DOHH2 (cell line): ENCODE measurements around the gene ARPC2.

Experiments used
- H3F3A ChIP-seq: fragments of 200-600 bp; sonication (generic), shearing (Covaris generic); 2 replicates; pipeline ENCODE4 v1.6.0; 2016; ENCODE audit warnings: antibody characterized with exemption, mild to moderate bottlenecking; ENCODE audit not compliant: control insufficient read depth, insufficient read depth
- H3K27ac ChIP-seq: fragments of 200-600 bp; sonication (generic); 2 replicates; pipeline ENCODE4 v1.5.1; 2014; ENCODE audit warnings: low read depth, mild to moderate bottlenecking, low read length, moderate library complexity
- H3K27me3 ChIP-seq: fragments of 200-600 bp; sonication (generic); 2 replicates; pipeline ENCODE4 v1.6.1; 2014; ENCODE audit warnings: mild to moderate bottlenecking, low read length, mixed read lengths; ENCODE audit not compliant: control insufficient read depth
- H3K36me3 ChIP-seq: fragments of 200-600 bp; sonication (generic); 2 replicates; pipeline ENCODE4 v1.6.1; 2014; ENCODE audit warnings: mild to moderate bottlenecking, low read length, moderate library complexity, mixed read lengths; ENCODE audit not compliant: control insufficient read depth
- H3K4me1 ChIP-seq: fragments of 200-600 bp; sonication (generic); 2 replicates; pipeline ENCODE4 v1.6.1; 2014; ENCODE audit warnings: mild to moderate bottlenecking, low read length, mixed read lengths; ENCODE audit not compliant: control insufficient read depth
- H3K4me2 ChIP-seq: fragments of 200-600 bp; sonication (generic); 2 replicates; pipeline ENCODE4 v1.6.0; 2014; ENCODE audit warnings: mild to moderate bottlenecking, low read length, moderate library complexity
- H3K4me3 ChIP-seq: fragments of 200-600 bp; sonication (generic); 2 replicates; pipeline ENCODE4 v1.5.1; 2014; ENCODE audit warnings: mild to moderate bottlenecking, low read length, mixed read lengths
- H3K79me2 ChIP-seq: fragments of 200-600 bp; sonication (generic); 2 replicates; pipeline ENCODE4 v1.6.1; 2014; ENCODE audit warnings: mild to moderate bottlenecking, low read length, mixed read lengths; ENCODE audit not compliant: control insufficient read depth
- H3K9me2 ChIP-seq: fragments of 200-600 bp; sonication (generic); replicated peaks from 2 replicates; pipeline ENCODE4 v1.6.1; 2014; ENCODE audit warnings: mild to moderate bottlenecking, low read length, mixed read lengths; ENCODE audit not compliant: control insufficient read depth
- H3K9me3 ChIP-seq: fragments of 200-600 bp; sonication (generic); 2 replicates; pipeline ENCODE4 v1.6.1; 2014; ENCODE audit warnings: antibody characterized with exemption, low read length, mixed read lengths; ENCODE audit not compliant: control insufficient read depth, insufficient read depth
- H4K20me1 ChIP-seq: fragments of 200-600 bp; sonication (generic); 2 replicates; pipeline ENCODE4 v1.6.0; 2014; ENCODE audit warnings: low read depth, mild to moderate bottlenecking, antibody characterized with exemption, low read length, moderate library complexity; ENCODE audit not compliant: control insufficient read depth, insufficient read depth
- EZH2phosphoT487 ChIP-seq: fragments of 200-600 bp; sonication (generic); IDR thresholded peaks from 2 replicates; pipeline ENCODE4 v1.6.1; 2017; ENCODE audit warnings: borderline replicate concordance, mild to moderate bottlenecking, antibody characterized with exemption, low read length, moderate library complexity, mixed read lengths
- TF ChIP-seq, protein P1 (sequence below): fragments of 200-600 bp; sonication (generic); IDR thresholded peaks from one replicate; pipeline ENCODE4 v1.5.1; 2014; ENCODE audit warnings: antibody characterized with exemption, mild to moderate bottlenecking, low read depth, low read length; ENCODE audit not compliant: poor library complexity, severe bottlenecking

Gene ARPC2

GRCh38 chr2:218186876-218187275 is 30.1 kb upstream of the ARPC2 start:
- Histone ChIP-seq H3F3A (no peaks in the 10 kb centered on the region), H3K4me1 (peaks cover 11% of the 10 kb centered on the region), H3K4me2 (peak overlapping the region; percentile 43; the same call in 1 of the 2 replicates), H3K36me3 (no peaks in the 10 kb centered on the region), H3K27me3 (peaks cover 10% of the 10 kb centered on the region), H3K9me2 (no peaks in the 10 kb centered on the region), H3K4me3 (no peak overlapping the region), H3K27ac (no peak overlapping the region), H3K79me2 (no peaks in the 10 kb centered on the region), H4K20me1 (no peaks in the 10 kb centered on the region), H3K9me3 (no peaks in the 10 kb centered on the region)
- no peak for TF ChIP-seq EZH2phosphoT487
- TF ChIP-seq, protein P1, sequence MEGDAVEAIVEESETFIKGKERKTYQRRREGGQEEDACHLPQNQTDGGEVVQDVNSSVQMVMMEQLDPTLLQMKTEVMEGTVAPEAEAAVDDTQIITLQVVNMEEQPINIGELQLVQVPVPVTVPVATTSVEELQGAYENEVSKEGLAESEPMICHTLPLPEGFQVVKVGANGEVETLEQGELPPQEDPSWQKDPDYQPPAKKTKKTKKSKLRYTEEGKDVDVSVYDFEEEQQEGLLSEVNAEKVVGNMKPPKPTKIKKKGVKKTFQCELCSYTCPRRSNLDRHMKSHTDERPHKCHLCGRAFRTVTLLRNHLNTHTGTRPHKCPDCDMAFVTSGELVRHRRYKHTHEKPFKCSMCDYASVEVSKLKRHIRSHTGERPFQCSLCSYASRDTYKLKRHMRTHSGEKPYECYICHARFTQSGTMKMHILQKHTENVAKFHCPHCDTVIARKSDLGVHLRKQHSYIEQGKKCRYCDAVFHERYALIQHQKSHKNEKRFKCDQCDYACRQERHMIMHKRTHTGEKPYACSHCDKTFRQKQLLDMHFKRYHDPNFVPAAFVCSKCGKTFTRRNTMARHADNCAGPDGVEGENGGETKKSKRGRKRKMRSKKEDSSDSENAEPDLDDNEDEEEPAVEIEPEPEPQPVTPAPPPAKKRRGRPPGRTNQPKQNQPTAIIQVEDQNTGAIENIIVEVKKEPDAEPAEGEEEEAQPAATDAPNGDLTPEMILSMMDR, result no peak

GRCh38 chr2:218187296-218188015 is 29.5 kb upstream of the ARPC2 start:
- peaks cover 11% of the 10 kb centered on the region for H3K4me1 ChIP-seq
- H3K27ac ChIP-seq, result no peak overlapping the region
- H3K4me3 ChIP-seq, result no peak overlapping the region
- TF ChIP-seq, protein P1, result no peak
- no peak for TF ChIP-seq EZH2phosphoT487
- H3K36me3 ChIP-seq, result no peaks in the 10 kb centered on the region
- no peaks in the 10 kb centered on the region for H3K9me2 ChIP-seq
- H3K27me3 ChIP-seq, result peaks cover 10% of the 10 kb centered on the region
- H3K79me2 ChIP-seq, result no peaks in the 10 kb centered on the region
- no peaks in the 10 kb centered on the region for H3K9me3 ChIP-seq
- no peaks in the 10 kb centered on the region for H4K20me1 ChIP-seq
- H3F3A ChIP-seq, result no peaks in the 10 kb centered on the region
- H3K4me2 ChIP-seq, result no peak overlapping the region

- Histone ChIP-seq H3K4me3 (no peak overlapping the region), H3K27me3 (peaks cover 3% of the 10 kb centered on the region), H3K36me3 (no peaks in the 10 kb centered on the region), H3K27ac (no peak overlapping the region), H3K79me2 (no peaks in the 10 kb centered on the region), H4K20me1 (no peaks in the 10 kb centered on the region), H3K4me1 (peaks cover 11% of the 10 kb centered on the region), H3K9me3 (no peaks in the 10 kb centered on the region), H3K9me2 (no peaks in the 10 kb centered on the region), H3F3A (no peaks in the 10 kb centered on the region), H3K4me2 (no peak overlapping the region)
- TF ChIP-seq EZH2phosphoT487, result no peak
- TF ChIP-seq, protein P1, result no peak
Observed at GRCh38 chr2:218188528-218188927, 28.5 kb upstream of the ARPC2 start.
